PFSK-1 (cell line): ENCODE data around the gene PARD3B.

ENCODE experiments used
- POLR2AphosphoS5 ChIP-seq: IDR thresholded peaks from 2 replicates; pipeline ENCODE4 v1.6.1; 2012; ENCODE audit warnings: low read depth, mild to moderate bottlenecking, control low read depth, low read length, moderate library complexity
- TAF1 ChIP-seq: IDR thresholded peaks from 2 replicates; pipeline ENCODE4 v1.6.1; 2012; ENCODE audit warnings: low read length, control low read depth, borderline replicate concordance; ENCODE audit not compliant: insufficient read depth
- TF ChIP-seq, protein P1 (sequence below), 2 experiments: IDR thresholded peaks; 2 replicates each; pipeline versions ENCODE4 v1.6.1 to v1.8.0; 2011 to 2012; ENCODE audit warnings: low read depth in 2 of 2, low read length in 2 of 2, control low read depth in 1 of 2, inconsistent platforms in 1 of 2, mild to moderate bottlenecking in 1 of 2, moderate library complexity in 1 of 2; ENCODE audit not compliant: insufficient read depth in 1 of 2

DNA sequence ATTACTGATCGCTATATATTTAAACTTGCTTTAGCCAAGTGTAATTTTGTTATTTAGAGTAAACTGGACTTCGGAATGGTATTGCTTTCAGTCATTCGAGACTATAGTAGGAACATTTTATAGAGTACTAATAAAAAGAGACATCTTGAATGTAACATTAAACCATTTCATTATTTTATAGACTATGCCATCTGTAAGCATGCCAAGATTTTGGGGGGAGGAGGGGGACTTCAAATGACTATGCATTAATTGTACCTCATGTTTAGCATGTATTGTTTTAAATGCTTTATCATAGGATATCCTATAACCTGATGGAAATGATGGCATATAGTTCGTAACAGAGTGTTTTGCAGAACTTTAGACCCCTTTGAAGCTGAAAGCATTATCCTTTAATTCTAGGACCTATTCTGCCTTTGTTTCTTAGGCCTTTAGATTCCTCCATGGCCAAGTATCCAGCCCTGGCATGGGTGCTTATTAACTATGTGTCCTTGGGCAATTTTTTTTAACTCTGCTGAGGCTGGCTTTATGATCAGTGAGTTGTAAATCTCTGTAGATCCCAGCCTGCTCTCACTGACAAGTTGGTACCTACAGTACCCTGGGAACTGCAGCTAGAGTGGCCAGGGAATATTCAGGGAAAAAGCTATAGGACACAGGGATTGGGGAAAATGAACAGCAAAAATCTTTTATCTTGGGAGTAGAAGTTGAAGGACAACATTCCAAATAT is 93.4 kb downstream of the PARD3B start:
- no peak for TF ChIP-seq POLR2AphosphoS5
- TF ChIP-seq, protein P1, sequence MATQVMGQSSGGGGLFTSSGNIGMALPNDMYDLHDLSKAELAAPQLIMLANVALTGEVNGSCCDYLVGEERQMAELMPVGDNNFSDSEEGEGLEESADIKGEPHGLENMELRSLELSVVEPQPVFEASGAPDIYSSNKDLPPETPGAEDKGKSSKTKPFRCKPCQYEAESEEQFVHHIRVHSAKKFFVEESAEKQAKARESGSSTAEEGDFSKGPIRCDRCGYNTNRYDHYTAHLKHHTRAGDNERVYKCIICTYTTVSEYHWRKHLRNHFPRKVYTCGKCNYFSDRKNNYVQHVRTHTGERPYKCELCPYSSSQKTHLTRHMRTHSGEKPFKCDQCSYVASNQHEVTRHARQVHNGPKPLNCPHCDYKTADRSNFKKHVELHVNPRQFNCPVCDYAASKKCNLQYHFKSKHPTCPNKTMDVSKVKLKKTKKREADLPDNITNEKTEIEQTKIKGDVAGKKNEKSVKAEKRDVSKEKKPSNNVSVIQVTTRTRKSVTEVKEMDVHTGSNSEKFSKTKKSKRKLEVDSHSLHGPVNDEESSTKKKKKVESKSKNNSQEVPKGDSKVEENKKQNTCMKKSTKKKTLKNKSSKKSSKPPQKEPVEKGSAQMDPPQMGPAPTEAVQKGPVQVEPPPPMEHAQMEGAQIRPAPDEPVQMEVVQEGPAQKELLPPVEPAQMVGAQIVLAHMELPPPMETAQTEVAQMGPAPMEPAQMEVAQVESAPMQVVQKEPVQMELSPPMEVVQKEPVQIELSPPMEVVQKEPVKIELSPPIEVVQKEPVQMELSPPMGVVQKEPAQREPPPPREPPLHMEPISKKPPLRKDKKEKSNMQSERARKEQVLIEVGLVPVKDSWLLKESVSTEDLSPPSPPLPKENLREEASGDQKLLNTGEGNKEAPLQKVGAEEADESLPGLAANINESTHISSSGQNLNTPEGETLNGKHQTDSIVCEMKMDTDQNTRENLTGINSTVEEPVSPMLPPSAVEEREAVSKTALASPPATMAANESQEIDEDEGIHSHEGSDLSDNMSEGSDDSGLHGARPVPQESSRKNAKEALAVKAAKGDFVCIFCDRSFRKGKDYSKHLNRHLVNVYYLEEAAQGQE (IDR thresholded peaks at IDR 0.05; ENCODE audit: insufficient read depth in 1 of 2, low read depth in 2 of 2, low read length in 2 of 2): no peak
- no peak for TF ChIP-seq TAF1
